Measurements from ENCODE around the gene FMNL3.

DNA sequence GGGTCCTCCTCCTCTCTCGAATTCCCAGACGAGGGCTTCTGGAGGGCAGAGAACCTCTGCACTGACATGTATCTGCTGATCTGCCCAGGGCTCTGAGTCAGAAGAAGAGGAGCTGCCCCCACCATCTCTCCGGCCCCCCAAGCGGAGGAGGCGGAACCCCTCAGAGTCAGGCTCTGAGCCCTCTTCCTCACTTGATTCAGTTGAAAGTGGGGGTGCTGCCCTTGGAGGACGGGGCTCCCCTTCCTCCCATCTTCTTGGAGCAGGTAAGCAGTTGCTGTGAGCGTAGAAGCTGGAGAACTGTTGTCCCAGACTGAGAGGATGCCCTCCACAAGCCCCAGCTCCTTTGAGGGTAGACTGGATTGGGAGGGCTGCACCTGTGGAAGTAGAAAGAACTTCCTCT, 64.1 kb downstream of the FMNL3 start:
- TF ChIP-seq ZNF274 (IDR thresholded peaks at IDR 0.05; ENCODE audit: low read depth, low read length) = no peak
- no peak for TF ChIP-seq SUZ12 (IDR thresholded peaks at IDR 0.05; ENCODE audit: extremely low read depth, insufficient read depth, insufficient read length)
- TF ChIP-seq YY1 (IDR thresholded peaks at IDR 0.05; ENCODE audit: insufficient read depth, insufficient read length) = no peak

All from NT2/D1 (cell line).